A204.1 (cell line): ENCODE results near the gene HTATSF1.

Source experiments
- FAIRE-seq: peaks from 2 replicates; lab custom pipeline; 2012; peaks lifted over from hg19 to GRCh38; lab: Jason Lieb, UNC

The HTATSF1 gene

DNA sequence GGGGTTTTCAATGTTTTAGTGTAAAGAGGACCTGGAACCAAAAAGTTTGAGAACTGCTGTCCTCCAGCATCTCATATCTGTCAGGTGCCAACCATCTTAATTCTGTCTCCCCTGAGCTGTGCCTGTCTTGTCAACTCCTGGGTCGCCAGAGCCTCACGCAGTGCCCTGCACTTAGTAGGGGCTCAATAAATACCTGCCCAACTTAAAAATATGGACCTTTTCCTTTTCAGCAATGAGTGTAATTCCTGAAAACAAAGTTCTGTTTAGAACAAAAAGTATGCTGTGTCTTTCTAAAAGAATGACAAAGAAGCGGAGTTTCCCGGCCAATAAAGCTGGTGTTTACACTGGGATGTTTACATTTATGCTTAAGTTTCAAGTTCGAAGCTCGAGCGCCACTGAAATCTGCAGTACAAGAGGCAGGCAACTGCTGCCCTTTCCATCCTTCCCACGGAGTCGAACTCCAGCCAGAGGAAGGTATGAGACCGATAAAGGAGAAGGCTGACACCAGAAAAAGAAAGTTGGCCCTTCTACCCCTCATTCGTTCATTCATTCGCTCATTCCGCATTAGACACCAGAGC is 1.1 kb upstream of the HTATSF1 start:
- FAIRE-seq = no peak

DNA sequence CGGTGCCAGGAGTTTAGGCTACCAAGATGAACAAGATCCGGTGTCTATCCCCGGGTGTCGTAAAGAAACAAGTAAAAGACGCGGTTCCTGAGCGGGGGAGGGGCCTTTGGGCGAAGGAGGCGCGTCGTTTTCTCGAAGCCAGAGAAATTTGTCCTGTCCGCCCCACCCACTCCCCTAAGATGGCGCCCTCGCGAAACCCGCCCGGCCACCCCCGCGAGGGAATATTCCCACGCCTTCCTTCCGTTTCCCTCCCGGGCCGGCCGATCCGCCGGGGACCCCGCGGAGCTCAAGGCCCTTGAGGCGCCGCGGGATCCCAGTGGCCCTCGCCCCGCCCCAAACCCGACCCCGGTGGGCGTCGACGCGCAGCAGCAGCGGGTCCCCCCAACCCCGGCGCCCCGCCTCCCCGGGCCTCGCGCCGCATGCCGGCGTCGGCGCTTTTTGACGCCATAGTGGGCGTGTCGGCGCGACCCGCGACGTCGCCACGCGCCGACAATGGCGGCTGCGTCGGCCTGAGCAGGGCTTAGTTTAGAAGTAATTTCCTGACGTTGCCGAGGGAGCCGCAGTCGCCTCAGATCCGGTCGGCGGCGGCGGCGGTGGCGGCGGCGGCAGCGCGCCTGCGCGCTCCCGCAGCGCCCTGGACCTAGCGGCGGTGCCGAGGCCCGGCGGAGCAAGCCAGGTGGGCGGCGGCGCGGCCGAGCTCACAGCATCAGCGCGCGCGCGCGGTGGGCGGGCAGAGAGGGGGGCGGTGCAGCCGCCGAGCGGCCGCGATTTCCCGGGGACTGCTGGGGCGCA is 432 bp upstream of the HTATSF1 start:
- FAIRE-seq = no peak

DNA sequence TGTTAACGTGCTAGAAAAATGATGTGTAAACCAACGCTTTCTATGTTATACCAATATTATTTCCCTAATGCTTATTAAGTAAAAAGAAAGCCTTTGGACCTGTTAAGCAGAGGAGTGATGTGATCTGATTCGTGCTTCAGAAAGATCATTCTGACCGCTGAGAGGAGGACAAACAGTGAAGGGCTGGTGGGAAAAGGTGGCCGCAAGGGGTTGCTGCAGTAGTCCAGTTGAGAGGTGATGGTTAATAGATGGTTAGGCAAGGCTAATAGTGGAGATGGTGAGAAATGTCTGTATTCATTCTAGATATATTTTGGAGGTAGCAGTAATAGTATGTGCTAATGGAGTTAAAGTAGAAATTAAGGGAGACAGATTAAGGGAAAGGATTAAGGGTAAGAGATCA is 21.7 kb downstream of the HTATSF1 start:
- no peak for FAIRE-seq

DNA sequence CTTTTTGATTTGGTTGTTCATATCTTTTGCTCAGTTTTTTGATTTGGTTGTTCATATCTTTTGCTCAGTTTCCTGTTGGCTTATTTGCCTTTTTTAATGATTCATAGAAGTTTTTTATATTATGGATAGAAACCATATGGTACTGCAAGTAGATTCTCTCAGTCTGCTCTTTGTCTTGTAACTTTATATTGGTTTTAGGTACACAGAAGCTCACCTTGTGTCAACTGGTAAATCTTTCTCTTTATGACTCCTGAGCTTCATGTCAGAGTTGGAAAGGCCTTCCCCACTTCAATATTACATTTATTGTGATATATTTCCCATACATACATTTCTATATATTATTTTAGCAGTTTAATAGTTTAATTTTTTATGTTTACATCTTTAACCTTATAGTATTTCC is 26.4 kb downstream of the HTATSF1 start:
- FAIRE-seq = no peak

DNA sequence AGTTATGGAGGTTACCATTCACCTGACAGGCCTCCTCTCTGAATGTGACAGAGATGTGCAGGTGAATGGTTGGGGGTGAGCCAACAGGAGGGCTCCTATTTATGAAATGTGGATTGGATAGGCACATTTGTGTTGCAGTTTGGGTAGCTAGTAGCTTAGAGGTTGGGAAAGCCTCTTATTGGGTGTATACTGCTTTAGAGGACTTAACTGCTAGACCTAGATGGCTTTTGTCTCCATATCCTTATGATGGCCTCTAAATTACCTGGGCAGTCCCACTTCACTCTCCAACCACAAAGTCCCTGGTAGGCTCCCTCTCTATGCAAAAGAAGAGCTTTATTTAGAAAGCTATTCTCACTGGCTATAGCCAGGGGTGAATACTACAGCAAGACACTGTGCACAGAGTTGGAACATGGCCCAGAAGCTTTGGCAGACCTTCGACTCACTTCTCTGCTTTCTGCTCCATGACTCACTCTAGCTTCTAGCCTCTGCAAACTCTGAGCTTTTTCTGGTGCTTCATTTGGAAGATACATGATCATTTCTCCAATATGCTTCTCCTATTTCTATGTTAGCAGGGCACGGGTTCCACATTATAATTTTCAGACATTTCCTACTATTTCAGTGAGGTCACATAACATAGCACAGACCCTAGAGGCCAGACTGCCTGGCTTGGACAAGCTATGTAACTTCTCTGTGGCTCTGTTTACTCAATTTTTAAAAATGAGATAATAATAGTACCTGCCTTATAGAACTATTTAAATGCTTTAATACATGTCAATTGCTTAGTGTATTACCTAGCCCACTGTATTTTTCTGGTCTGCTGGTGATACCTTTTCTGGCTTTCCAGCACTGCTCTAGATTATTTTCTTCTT is 28.6 kb downstream of the HTATSF1 start:
- no peak for FAIRE-seq

DNA sequence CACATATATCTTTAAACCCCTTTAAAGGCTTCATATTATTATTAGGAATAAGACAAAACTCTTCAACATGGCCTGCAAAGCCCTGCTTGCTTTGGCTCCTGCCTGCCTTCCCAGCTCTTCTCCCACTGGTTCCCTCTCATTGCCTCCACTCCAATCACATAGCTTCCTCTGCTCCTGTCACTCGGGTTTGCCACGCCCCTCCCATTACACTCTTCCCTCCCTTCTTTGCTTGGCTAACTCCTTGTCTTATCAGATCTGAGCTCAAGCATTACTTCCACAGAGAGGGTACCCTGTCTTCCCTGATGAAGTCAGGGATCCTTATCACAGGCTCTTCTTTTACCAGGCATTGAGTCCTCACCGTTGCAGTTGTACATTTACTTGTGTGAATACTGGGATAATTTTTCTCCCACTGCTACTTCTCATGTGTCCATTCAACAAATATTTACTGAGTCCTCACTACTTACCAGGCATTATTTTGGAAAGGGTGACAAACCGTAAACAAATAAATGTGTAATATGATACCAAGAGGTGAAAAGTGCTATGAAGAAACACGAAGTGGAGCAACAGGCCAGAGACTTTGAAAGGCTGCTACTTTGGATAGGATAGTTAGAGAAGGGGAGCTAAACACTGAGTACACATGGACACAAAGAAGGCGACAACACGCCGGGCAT is 31.4 kb downstream of the HTATSF1 start:
- FAIRE-seq = no peak

DNA sequence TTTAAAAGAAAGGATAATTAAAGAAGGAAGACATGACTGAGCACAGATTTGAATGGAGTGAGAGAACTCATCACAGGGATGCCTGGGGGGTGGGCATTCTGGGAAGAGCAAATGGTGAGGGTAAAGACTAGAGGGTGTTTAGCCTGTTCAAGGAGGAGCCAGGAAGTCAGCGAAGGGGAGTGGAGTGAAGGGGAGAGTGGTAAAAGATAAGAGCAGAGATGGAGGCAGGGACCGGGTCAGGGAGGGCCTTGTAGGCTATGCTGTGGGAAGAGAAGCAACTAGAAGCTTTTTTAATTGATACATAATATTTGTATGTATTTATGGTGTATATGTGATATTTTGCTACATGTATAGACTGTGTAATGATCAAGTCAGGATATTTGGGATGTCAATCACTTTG is 32.4 kb downstream of the HTATSF1 start:
- no peak for FAIRE-seq

DNA sequence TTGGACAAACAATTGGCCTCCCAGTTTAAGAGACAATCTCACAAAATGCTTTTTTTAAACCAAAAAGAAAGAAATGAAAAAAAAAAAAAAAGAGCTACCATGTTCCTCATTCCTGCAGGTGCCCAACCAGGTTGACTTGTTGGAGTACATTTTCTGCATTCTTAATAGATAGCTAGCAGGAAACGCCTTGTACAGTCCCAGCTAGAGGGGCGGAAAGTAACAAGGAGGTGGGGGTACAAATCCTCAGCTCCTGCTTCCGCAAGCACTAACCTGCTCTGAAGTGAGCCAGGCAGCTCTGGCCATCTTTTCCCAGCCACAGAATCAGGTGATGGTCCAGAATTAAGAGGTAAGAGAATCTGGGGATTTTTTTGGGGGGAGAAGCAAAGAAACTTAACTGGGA is 34.6 kb downstream of the HTATSF1 start, which contains the start of gene VGLL1:
Gene VGLL1 (plus strand): TSS at position 265 of the 400 bp plus-strand sequence. CDS start 3,806 bp downstream, outside the sequence.
- FAIRE-seq = no peak

DNA sequence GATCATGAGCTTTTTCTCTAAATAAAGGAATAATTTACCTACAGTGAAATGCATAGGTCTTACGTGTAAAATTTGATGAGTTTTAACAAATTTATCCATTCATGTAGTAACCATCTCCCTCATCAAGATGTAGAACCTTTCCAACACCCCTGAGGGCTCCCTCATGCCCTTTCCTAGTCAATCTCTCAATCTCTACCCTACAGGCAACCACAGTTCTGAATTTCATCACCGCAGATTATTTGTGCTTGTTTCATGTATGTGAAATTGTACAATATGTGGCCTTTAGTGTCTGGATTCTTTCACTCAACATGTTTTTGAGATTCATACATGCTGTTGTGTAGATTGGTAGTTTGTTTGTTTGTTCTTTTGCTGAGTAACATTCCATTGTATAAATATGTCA is 36.7 kb downstream of the HTATSF1 start:
- no peak for FAIRE-seq

DNA sequence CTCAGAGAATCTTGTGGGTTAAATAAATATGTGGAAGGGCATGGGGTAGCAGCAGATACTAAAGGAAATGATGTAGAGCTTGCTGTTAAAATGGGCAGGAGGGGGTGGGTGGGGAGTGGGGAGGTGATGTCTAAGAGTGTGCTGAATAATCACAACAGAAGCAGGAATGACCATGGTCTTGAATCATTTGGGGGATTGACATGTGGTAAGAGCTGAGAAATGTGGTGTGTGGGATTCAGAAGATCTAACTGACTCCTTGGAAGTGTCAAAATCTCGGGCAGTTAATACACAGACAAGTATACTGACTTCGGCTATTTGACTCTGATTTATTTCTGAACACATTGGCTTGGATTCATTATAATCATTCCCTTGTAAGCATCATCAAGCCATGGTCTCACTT is 41.4 kb downstream of the HTATSF1 start:
- FAIRE-seq = no peak

DNA sequence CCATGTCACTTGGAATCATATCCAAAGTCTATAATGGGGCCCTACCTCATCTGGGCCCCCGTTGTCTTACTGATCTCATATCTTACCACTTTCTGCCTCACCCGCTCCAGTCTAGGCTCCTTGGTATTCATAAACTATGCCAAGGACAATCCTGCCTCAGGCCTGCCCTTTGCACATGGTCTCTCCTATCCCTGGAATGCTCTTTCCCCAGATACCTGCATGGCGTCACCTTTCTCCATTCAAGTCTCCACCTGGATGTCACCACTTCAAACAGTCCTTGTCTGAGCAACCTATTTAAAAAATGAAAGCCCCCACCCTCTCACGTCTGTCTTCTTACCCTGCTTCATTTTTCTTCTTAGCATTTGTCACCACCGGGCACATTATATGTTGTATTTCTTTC is 42.8 kb downstream of the HTATSF1 start:
- no peak for FAIRE-seq

DNA sequence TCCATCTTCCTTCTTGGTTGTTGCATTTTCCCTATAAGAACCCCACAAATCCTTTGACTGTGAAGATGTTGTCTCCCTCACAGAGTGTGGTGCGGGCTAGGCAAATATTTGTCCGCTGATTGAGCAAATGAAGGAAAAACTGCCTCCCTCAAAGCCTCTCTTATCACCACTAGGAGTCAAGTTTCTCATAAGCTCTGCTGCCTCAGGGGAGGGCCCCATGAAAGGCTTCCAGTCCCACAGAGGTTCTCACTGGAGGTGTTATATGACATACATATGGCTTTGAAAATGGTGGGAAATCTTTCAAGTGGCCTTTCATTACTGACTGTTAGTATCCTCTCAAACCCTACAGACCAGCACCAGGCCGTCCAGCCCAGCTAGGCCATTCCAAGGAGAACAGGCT is 43.9 kb downstream of the HTATSF1 start:
- FAIRE-seq = no peak

DNA sequence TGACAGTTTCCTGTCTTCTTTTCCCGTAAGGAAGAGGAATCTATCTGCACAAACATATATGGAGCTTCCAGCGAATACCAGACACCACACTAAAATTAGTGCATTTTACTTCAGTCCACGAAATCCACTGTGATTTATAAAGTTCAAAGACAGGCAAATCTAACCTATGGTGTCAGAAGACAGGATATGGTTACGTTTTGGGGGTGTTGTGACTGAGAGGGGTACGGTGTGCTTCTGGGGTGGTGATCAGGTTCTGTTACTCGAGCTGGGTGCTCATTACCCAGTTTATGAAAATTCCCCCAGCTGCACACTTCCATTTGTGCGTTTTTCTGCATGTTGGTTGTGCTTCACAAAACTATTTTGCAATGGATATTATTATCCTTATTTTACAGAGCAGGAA is 44.9 kb downstream of the HTATSF1 start:
- FAIRE-seq = no peak

DNA sequence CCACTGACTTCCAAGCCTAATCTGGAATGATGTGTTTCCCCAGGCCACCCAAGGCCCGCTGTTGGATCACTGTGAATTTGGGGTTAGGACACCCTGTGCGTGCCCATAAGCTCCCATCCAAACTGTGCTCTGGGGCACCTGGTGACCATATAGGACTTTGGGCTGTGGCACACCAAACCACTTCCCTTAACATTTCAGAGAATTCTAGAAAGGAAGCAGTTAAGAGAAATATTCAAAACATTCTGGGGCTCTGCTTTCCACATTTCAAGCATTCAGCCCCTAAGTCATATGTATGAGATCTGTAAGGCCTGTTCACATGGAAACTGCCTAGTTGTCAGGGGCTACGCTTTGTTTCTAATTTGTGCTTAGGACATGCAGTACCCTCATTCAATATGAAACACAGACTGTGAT is 49.0 kb downstream of the HTATSF1 start:
- no peak for FAIRE-seq

DNA sequence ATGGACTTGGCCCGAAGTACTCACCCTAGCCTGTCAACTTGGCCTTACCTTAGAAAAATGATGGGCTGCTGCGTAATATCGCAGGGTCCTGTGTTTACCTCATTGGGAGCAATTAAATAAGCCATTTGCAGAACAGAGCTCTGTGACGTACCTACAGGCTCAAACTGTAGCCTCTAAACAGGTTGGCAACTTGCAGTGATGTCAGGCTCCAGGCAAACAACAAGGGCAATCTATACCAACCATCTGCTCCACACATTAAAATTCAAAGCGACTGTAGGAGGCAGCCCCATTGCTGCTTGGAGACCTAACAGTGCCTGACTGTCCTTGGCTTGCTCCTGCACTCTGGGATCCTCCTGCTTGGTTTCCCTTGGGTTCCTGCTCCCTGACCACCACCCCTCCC is 51.8 kb downstream of the HTATSF1 start:
- FAIRE-seq = no peak

DNA sequence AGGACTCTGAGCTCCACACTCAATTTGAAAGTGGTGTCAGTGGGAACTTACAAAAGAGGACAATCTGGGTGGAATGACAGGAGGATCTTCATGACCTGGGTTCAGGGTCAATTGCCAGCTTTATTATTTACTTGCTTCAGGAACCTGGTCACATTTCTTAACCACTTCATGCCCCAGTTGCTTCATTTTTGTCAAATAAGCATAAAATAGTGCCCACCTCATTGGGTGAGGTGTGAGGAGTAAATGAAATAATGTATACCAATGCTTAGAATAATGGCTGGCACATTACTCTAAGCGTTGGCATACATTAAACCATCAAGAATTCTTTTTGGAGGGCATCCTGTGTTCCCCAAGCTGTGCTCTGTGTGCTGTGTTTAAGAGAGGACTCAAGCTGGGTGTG is 54.0 kb downstream of the HTATSF1 start:
- FAIRE-seq = no peak

DNA sequence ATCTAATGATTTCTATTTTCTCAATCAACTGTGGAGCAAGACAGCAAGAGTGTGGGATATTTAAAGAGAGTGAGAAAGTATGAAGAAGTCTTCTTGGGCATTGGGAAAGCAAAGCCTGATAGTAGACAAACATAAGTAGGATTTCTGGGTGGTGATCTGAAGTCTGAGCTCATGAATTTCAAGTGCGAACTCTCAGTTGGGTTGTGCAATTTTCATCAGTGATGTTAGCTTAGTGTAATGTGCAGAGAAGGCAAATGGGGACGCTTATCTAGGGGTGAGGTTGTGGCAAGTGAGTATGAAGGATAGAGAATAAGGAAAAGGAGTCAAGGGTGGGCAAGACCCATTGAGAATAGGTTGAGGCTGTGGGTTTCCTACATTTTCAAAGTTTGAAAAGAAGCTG is 58.3 kb downstream of the HTATSF1 start:
- FAIRE-seq = no peak
